Measurements from ENCODE around the gene TBC1D24.

The TBC1D24 gene

DNA sequence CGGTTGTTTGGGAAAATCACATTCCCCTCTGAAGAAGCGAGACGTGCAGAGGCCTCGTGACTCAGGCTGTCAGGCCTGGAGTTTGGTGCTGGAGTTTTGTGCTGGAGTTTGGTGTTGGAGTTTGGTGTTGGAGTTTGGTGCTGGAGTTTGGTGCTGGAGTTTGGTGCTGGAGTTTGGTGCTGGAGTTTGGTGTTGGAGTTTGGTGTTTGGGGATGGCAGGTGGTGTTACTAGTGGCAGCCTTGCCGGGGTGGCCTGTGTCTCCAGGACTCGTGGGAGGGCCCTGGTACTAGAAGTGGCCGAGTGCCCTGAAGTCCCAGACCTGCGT lies 12.6 kb downstream of the TBC1D24 start:
- TF ChIP-seq PAX5 (IDR thresholded peaks at IDR 0.05; ENCODE audit: insufficient read depth, low read length, severe bottlenecking) = no peak
- no peak for TF ChIP-seq POU2F2 (IDR thresholded peaks at IDR 0.05; ENCODE audit: low read depth, low read length)
- no peak for TF ChIP-seq TAF1 (IDR thresholded peaks at IDR 0.05; ENCODE audit: low read depth, low read length)
- no peak for TF ChIP-seq POLR2A (IDR thresholded peaks at IDR 0.05; ENCODE audit: low read depth, low read length)
- TF ChIP-seq POLR2AphosphoS5 (IDR thresholded peaks at IDR 0.05; ENCODE audit: low read depth, low read length) = no peak
- TF ChIP-seq SPI1 (IDR thresholded peaks at IDR 0.05; ENCODE audit: low read depth, low read length) = no peak
- no peak for FAIRE-seq

DNA sequence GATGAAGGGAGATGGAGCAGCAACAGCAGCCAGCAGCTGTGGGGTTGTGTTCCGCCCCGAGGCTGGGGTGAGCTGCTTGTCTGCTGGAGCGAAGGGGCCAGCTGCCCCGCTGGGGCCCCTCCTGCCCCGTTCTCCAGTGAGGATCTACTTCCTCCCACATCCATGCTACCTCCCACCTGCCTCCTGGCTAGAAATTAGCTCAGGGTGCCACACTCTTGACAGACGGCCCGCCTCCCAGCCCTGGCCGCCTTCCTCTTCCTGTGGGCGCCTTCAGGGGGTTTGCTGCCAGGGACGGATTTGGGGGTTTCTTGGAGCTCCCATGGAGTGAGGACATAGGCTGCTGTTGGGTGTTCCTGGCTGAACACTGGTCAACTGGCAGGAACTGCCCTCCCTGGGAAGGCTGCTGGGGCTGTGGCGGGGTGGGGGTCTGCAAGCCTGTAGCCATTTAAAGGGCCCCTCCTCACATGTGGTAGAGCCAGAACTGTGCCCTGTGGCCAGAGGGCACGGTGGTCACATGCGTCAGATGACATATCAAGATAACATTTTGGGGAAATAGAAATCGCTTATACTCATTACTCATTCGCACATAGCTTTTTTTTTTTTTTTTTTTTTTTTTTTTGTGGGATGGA lies 13.1 kb downstream of the TBC1D24 start:
- DNase-seq (ENCODE audit: insufficient read length, low spot score) (no peak), FAIRE-seq (no peak)
- TF ChIP-seq PAX5 (IDR thresholded peaks at IDR 0.05; ENCODE audit: insufficient read depth, low read length, severe bottlenecking) (no peak), POLR2A (IDR thresholded peaks at IDR 0.05; ENCODE audit: low read depth, low read length) (no peak), POU2F2 (IDR thresholded peaks at IDR 0.05; ENCODE audit: low read depth, low read length) (no peak), SPI1 (IDR thresholded peaks at IDR 0.05; ENCODE audit: low read depth, low read length) (no peak), POLR2AphosphoS5 (IDR thresholded peaks at IDR 0.05; ENCODE audit: low read depth, low read length) (no peak), TAF1 (IDR thresholded peaks at IDR 0.05; ENCODE audit: low read depth, low read length) (no peak)

More for the DNA sequence above, 12.6 kb downstream of the TBC1D24 start:
- DNase-seq (ENCODE audit: insufficient read length, low spot score) = no peak

DNA sequence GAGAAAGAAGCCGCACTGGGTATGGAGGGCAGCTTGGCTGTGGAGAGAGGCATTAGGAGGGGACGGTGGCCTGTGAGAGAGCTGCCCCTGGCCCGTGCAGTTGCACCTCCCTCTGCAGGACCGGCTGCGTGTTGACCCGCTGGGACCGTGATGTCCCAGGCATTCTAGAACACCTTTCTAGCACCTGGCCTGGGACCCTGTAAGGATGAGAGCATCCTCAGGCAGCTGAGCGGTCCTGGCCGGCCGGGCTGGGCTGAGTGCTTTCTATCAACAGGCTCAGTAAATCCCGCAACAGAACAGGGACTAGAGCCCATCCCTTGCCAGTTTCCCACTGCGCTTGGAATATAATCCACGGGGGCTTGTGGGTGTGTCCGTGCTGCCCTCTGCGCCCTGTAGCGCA lies 14.7 kb downstream of the TBC1D24 start:
- DNase-seq (ENCODE audit: insufficient read length, low spot score) (no peak), FAIRE-seq (no peak)
- TF ChIP-seq POLR2A (IDR thresholded peaks at IDR 0.05; ENCODE audit: low read depth, low read length) = no peak
- TF ChIP-seq SPI1 (IDR thresholded peaks at IDR 0.05; ENCODE audit: low read depth, low read length) = no peak
- no peak for TF ChIP-seq PAX5 (IDR thresholded peaks at IDR 0.05; ENCODE audit: insufficient read depth, low read length, severe bottlenecking)
- no peak for TF ChIP-seq POU2F2 (IDR thresholded peaks at IDR 0.05; ENCODE audit: low read depth, low read length)
- no peak for TF ChIP-seq TAF1 (IDR thresholded peaks at IDR 0.05; ENCODE audit: low read depth, low read length)
- TF ChIP-seq POLR2AphosphoS5 (IDR thresholded peaks at IDR 0.05; ENCODE audit: low read depth, low read length) = no peak

DNA sequence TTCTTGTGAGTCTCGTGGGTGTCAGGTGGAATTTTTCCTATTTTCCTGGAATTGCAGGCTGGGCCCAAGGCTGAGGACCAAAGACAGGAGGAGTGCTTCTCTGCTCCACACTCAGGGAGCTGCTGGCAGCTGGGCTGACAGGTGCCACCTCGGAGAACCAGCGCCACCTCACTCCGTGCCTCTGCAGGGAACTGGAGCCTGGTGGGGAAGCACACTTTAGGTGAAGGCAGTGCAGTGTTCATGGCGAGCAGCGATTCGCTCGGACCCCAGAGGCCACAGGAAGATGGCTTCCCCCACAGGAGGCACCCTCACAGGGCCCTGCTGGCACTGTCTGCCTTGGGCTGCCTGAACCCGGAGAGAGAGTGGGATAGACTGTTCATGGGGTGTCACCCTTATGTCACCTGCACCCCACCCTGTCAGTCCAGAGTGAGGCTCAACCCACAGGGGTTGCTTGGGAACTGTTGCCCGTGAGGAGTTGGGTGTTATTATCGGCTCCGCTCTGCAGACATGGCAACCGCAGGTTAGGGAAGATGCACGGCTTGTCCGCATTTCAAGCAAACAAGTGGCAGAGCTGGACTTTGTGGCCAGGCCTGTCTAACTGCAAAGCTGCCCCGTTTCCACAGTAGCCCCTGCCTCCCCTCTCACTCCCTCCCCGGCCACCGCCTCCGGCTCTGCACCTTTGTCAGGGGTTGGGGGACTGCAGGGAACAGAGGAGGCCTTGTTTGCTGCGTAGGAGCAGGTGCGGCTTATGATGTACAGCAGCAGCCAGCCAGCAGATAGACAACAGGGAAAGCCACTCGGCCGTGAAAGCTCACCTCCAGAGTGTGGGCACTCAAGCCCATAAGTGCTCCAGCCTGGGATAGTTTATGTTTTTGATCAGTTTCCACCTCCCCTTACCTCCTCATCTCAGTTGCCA lies 15.5 kb downstream of the TBC1D24 start:
- no peak for DNase-seq (ENCODE audit: insufficient read length, low spot score)
- TF ChIP-seq POLR2A (IDR thresholded peaks at IDR 0.05; ENCODE audit: low read depth, low read length) (no peak), PAX5 (IDR thresholded peaks at IDR 0.05; ENCODE audit: insufficient read depth, low read length, severe bottlenecking) (no peak), TAF1 (IDR thresholded peaks at IDR 0.05; ENCODE audit: low read depth, low read length) (no peak), POLR2AphosphoS5 (IDR thresholded peaks at IDR 0.05; ENCODE audit: low read depth, low read length) (no peak), SPI1 (IDR thresholded peaks at IDR 0.05; ENCODE audit: low read depth, low read length) (no peak), POU2F2 (IDR thresholded peaks at IDR 0.05; ENCODE audit: low read depth, low read length) (no peak)
- FAIRE-seq = no peak

DNA sequence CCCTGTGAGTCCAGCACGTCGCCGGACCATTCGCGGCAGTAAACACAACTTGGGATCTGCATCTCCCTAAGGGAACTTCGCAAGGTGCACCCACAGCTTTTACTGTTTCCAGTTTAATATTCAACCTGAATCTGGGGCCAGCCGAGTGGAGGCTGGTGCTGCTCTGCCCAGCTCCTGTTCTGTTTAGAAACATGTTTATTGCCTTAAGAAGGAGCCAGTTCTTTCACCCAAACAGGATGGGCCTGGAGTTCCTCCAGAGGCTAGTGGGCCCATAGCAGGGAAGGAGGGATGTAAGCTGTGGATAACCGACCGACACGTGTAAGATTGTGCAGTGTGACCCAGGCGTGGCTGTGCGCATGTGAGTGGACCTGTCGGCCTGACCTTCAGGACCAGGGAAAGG lies 17.4 kb downstream of the TBC1D24 start:
- FAIRE-seq (no peak), DNase-seq (ENCODE audit: insufficient read length, low spot score) (no peak)
- no peak for TF ChIP-seq POLR2AphosphoS5 (IDR thresholded peaks at IDR 0.05; ENCODE audit: low read depth, low read length)

DNA sequence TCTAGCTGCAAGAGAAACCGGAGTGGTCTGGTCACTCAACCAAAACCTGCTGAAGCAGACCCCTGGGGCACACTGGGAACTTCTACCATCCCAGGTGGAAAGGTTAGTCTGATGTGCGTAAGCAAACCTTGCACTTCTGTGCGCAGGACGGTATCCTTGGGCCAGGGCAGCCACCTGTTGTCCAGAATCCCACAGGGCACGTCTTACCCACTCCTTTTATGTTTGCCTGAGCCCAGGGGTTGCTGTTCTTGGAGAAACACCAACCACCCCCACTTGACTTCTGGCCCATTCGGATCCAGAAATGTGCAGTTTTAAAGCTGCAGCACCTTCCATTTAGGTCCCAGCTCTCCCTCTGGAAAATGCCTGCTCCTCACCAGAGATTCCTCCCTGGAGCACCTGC lies 18.7 kb downstream of the TBC1D24 start:
- no peak for TF ChIP-seq POLR2A (IDR thresholded peaks at IDR 0.05; ENCODE audit: low read depth, low read length)
- no peak for TF ChIP-seq TAF1 (IDR thresholded peaks at IDR 0.05; ENCODE audit: low read depth, low read length)
- TF ChIP-seq POU2F2 (IDR thresholded peaks at IDR 0.05; ENCODE audit: low read depth, low read length) = no peak
- no peak for TF ChIP-seq POLR2AphosphoS5 (IDR thresholded peaks at IDR 0.05; ENCODE audit: low read depth, low read length)
- no peak for TF ChIP-seq PAX5 (IDR thresholded peaks at IDR 0.05; ENCODE audit: insufficient read depth, low read length, severe bottlenecking)
- no peak for TF ChIP-seq SPI1 (IDR thresholded peaks at IDR 0.05; ENCODE audit: low read depth, low read length)
- FAIRE-seq (no peak), DNase-seq (ENCODE audit: insufficient read length, low spot score) (no peak)

DNA sequence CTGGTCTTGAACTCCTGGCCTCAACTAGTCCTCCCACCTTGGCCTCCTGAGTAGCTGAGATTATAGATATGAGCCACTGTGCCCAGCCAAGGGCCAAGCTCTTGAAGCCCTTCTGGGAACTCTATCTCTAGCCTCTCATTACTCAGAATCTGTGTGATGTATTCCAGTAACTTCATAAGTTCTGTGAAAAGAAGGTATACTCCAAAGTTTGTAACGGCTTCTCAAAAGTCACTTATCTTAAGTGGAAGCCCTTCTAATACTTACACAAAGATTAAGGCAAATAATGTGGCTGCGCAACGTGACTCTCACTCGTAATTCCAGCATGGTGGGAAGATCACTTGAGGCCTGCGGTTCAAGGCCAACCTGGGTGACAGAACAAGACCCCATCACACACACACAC lies 19.7 kb downstream of the TBC1D24 start:
- TF ChIP-seq SPI1 (IDR thresholded peaks at IDR 0.05; ENCODE audit: low read depth, low read length) (no peak), POLR2AphosphoS5 (IDR thresholded peaks at IDR 0.05; ENCODE audit: low read depth, low read length) (no peak), POU2F2 (IDR thresholded peaks at IDR 0.05; ENCODE audit: low read depth, low read length) (no peak), PAX5 (IDR thresholded peaks at IDR 0.05; ENCODE audit: insufficient read depth, low read length, severe bottlenecking) (no peak), TAF1 (IDR thresholded peaks at IDR 0.05; ENCODE audit: low read depth, low read length) (no peak), POLR2A (IDR thresholded peaks at IDR 0.05; ENCODE audit: low read depth, low read length) (no peak)
- FAIRE-seq (no peak), DNase-seq (ENCODE audit: insufficient read length, low spot score) (no peak)

DNA sequence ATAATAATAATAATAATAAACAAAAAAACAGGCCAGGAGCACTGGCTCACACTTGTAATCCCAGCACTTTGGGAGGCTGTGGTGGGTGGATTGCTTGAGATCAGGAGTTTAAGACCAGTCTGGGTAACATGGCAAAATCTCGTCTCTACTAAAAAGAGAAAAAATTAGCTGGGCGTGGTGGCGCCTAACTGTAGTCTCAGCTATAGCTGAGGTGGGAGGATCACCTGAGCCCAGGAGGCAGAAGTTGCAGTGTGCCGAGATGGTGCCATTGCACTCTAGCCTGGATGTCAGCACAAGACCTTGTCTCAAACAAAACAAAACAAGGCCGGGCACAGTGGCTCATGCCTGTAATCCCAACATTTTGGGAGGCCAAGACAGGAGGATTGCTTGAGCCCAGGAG lies 20.1 kb downstream of the TBC1D24 start:
- no peak for TF ChIP-seq PAX5 (IDR thresholded peaks at IDR 0.05; ENCODE audit: insufficient read depth, low read length, severe bottlenecking)
- no peak for TF ChIP-seq POLR2AphosphoS5 (IDR thresholded peaks at IDR 0.05; ENCODE audit: low read depth, low read length)
- no peak for TF ChIP-seq POU2F2 (IDR thresholded peaks at IDR 0.05; ENCODE audit: low read depth, low read length)
- no peak for TF ChIP-seq POLR2A (IDR thresholded peaks at IDR 0.05; ENCODE audit: low read depth, low read length)
- TF ChIP-seq SPI1 (IDR thresholded peaks at IDR 0.05; ENCODE audit: low read depth, low read length) = no peak
- TF ChIP-seq TAF1 (IDR thresholded peaks at IDR 0.05; ENCODE audit: low read depth, low read length) = no peak
- FAIRE-seq = no peak
- DNase-seq (ENCODE audit: insufficient read length, low spot score) = no peak

DNA sequence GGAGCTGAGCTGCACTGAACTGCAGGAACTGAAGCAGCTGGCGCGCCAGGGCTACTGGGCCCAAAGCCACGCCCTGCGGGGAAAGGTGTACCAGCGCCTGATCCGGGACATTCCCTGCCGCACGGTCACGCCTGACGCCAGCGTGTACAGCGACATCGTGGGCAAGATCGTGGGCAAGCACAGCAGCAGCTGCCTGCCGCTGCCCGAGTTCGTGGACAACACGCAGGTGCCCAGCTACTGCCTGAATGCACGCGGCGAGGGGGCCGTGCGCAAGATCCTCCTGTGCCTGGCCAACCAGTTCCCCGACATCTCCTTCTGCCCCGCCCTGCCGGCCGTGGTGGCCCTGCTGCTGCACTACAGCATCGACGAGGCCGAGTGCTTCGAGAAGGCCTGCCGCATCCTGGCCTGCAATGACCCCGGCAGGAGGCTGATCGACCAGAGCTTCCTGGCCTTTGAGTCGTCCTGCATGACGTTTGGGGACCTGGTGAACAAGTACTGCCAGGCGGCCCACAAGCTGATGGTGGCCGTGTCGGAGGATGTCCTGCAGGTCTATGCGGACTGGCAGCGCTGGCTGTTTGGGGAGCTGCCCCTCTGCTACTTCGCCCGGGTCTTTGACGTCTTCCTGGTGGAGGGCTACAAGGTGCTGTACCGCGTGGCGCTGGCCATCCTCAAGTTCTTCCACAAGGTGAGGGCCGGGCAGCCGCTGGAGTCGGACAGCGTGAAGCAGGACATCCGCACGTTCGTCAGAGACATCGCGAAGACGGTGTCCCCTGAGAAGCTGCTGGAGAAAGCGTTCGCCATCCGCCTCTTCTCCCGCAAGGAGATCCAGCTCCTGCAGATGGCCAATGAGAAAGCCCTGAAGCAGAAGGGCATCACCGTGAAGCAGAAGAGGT lies 21.5 kb downstream of the TBC1D24 start:
- FAIRE-seq = no peak
- no peak for DNase-seq (ENCODE audit: insufficient read length, low spot score)
- TF ChIP-seq TAF1 (IDR thresholded peaks at IDR 0.05; ENCODE audit: low read depth, low read length) (no peak), PAX5 (IDR thresholded peaks at IDR 0.05; ENCODE audit: insufficient read depth, low read length, severe bottlenecking) (no peak), POU2F2 (IDR thresholded peaks at IDR 0.05; ENCODE audit: low read depth, low read length) (no peak), SPI1 (IDR thresholded peaks at IDR 0.05; ENCODE audit: low read depth, low read length) (no peak), POLR2AphosphoS5 (IDR thresholded peaks at IDR 0.05; ENCODE audit: low read depth, low read length) (no peak), POLR2A (IDR thresholded peaks at IDR 0.05; ENCODE audit: low read depth, low read length) (no peak)

All from GM12891 (cell line).